ENCODE results near the gene SGSH.
"Not testable (repeated sequence)": the region's sequence is repeated elsewhere in the genome, so short reads cannot be mapped to it uniquely, and the experiment has no call there.

SGSH gene

GRCh38 chr17:80259457-80260068 lies 39.4 kb upstream of the SGSH start:
- Mint-ChIP-seq H3K9me3 (no peaks in the 10 kb centered on the region), H3K4me3 (peak overlapping the region; percentile 91), H3K4me1 (peaks cover 56% of the 10 kb centered on the region), H3K36me3 (no peaks in the 10 kb centered on the region), H3K27me3 (no peaks in the 10 kb centered on the region), H3K27ac (peak overlapping the region; percentile 98)

- peaks cover 63% of the 10 kb centered on the region for H3K4me1 Mint-ChIP-seq
- H3K9me3 Mint-ChIP-seq, H3K36me3 Mint-ChIP-seq, H3K27me3 Mint-ChIP-seq: not testable (repeated sequence)
- peak overlapping the region; percentile 98 for H3K27ac Mint-ChIP-seq
- peak overlapping the region; percentile 91 for H3K4me3 Mint-ChIP-seq
Observed at GRCh38 chr17:80258296-80258695, 38.2 kb upstream of the SGSH start.

GRCh38 chr17:80257716-80258213 lies 37.6 kb upstream of the SGSH start:
- H3K9me3 Mint-ChIP-seq: no peaks in the 10 kb centered on the region
- peak overlapping the region; percentile 98 for H3K27ac Mint-ChIP-seq
- H3K36me3 Mint-ChIP-seq: no peaks in the 10 kb centered on the region
- no peak overlapping the region for H3K4me3 Mint-ChIP-seq
- H3K27me3 Mint-ChIP-seq: no peaks in the 10 kb centered on the region
- H3K4me1 Mint-ChIP-seq: peaks cover 66% of the 10 kb centered on the region

- Mint-ChIP-seq H3K27me3 (no peaks in the 10 kb centered on the region), H3K9me3 (no peaks in the 10 kb centered on the region), H3K36me3 (no peaks in the 10 kb centered on the region), H3K4me1 (peaks cover 57% of the 10 kb centered on the region), H3K4me3 (no peak overlapping the region), H3K27ac (peak overlapping the region; percentile 35)
Observed at GRCh38 chr17:80256034-80256350, 35.9 kb upstream of the SGSH start.

GRCh38 chr17:80254396-80255251 lies 34.5 kb upstream of the SGSH start:
- H3K36me3 Mint-ChIP-seq: no peaks in the 10 kb centered on the region
- H3K27ac Mint-ChIP-seq: peak overlapping the region; percentile 98
- peak overlapping the region; percentile 61 for H3K4me3 Mint-ChIP-seq
- H3K9me3 Mint-ChIP-seq: no peaks in the 10 kb centered on the region
- peaks cover 54% of the 10 kb centered on the region for H3K4me1 Mint-ChIP-seq
- no peaks in the 10 kb centered on the region for H3K27me3 Mint-ChIP-seq

GRCh38 chr17:80253631-80254395 lies 33.7 kb upstream of the SGSH start:
- Mint-ChIP-seq H3K4me3 (no peak overlapping the region), H3K4me1 (peaks cover 46% of the 10 kb centered on the region), H3K36me3 (no peaks in the 10 kb centered on the region), H3K9me3 (no peaks in the 10 kb centered on the region), H3K27me3 (no peaks in the 10 kb centered on the region), H3K27ac (peak overlapping the region; percentile 98)

GRCh38 chr17:80252871-80253270 lies 32.7 kb upstream of the SGSH start:
- H3K27me3 Mint-ChIP-seq: no peaks in the 10 kb centered on the region
- no peaks in the 10 kb centered on the region for H3K36me3 Mint-ChIP-seq
- peak overlapping the region; percentile 65 for H3K27ac Mint-ChIP-seq
- no peak overlapping the region for H3K4me3 Mint-ChIP-seq
- H3K4me1 Mint-ChIP-seq: peaks cover 36% of the 10 kb centered on the region
- H3K9me3 Mint-ChIP-seq: no peaks in the 10 kb centered on the region

GRCh38 chr17:80251966-80252365 lies 31.8 kb upstream of the SGSH start:
- no peaks in the 10 kb centered on the region for H3K9me3 Mint-ChIP-seq
- H3K27ac Mint-ChIP-seq: peak overlapping the region; percentile 55
- no peaks in the 10 kb centered on the region for H3K36me3 Mint-ChIP-seq
- H3K4me3 Mint-ChIP-seq: no peak overlapping the region
- H3K4me1 Mint-ChIP-seq: peaks cover 30% of the 10 kb centered on the region
- H3K27me3 Mint-ChIP-seq: no peaks in the 10 kb centered on the region

- Mint-ChIP-seq H3K27ac (no peak overlapping the region), H3K36me3 (peaks cover 3% of the 10 kb centered on the region)
Observed at GRCh38 chr17:80248894-80249710, 29.0 kb upstream of the SGSH start.

GRCh38 chr17:80248001-80248893 lies 28.1 kb upstream of the SGSH start:
- Mint-ChIP-seq H3K27me3 (no peaks in the 10 kb centered on the region), H3K4me3 (no peak overlapping the region), H3K36me3 (peaks cover 3% of the 10 kb centered on the region), H3K4me1 (peaks cover 8% of the 10 kb centered on the region), H3K9me3 (no peaks in the 10 kb centered on the region), H3K27ac (no peak overlapping the region)

More at GRCh38 chr17:80248894-80249710, 29.0 kb upstream of the SGSH start:
- Mint-ChIP-seq H3K27me3 (no peaks in the 10 kb centered on the region), H3K9me3 (no peaks in the 10 kb centered on the region), H3K4me1 (peaks cover 16% of the 10 kb centered on the region), H3K4me3 (no peak overlapping the region)

- H3K27ac Mint-ChIP-seq: no peak overlapping the region
- peaks cover 1% of the 10 kb centered on the region for H3K4me1 Mint-ChIP-seq
- no peak overlapping the region for H3K4me3 Mint-ChIP-seq
- H3K36me3 Mint-ChIP-seq: peaks cover 3% of the 10 kb centered on the region
- H3K27me3 Mint-ChIP-seq: no peaks in the 10 kb centered on the region
- no peaks in the 10 kb centered on the region for H3K9me3 Mint-ChIP-seq
Observed at GRCh38 chr17:80247561-80247960, 27.4 kb upstream of the SGSH start.

GRCh38 chr17:80246726-80247125 lies 26.6 kb upstream of the SGSH start:
- H3K4me1 Mint-ChIP-seq: no peaks in the 10 kb centered on the region

GRCh38 chr17:80246266-80246681 lies 26.1 kb upstream of the SGSH start:
- H3K9me3 Mint-ChIP-seq: no peaks in the 10 kb centered on the region
- no peaks in the 10 kb centered on the region for H3K27me3 Mint-ChIP-seq
- H3K4me1 Mint-ChIP-seq: no peaks in the 10 kb centered on the region
- peaks cover 3% of the 10 kb centered on the region for H3K36me3 Mint-ChIP-seq
- no peak overlapping the region for H3K27ac Mint-ChIP-seq
- no peak overlapping the region for H3K4me3 Mint-ChIP-seq

More at GRCh38 chr17:80246726-80247125, 26.6 kb upstream of the SGSH start:
- H3K27ac Mint-ChIP-seq: no peak overlapping the region
- H3K4me3 Mint-ChIP-seq: no peak overlapping the region
- H3K27me3 Mint-ChIP-seq: no peaks in the 10 kb centered on the region
- no peaks in the 10 kb centered on the region for H3K9me3 Mint-ChIP-seq
- peaks cover 3% of the 10 kb centered on the region for H3K36me3 Mint-ChIP-seq

- no peaks in the 10 kb centered on the region for H3K9me3 Mint-ChIP-seq
- H3K4me3 Mint-ChIP-seq: no peak overlapping the region
- no peaks in the 10 kb centered on the region for H3K4me1 Mint-ChIP-seq
- H3K27ac Mint-ChIP-seq: no peak overlapping the region
- H3K36me3 Mint-ChIP-seq: peaks cover 3% of the 10 kb centered on the region
- no peaks in the 10 kb centered on the region for H3K27me3 Mint-ChIP-seq
Observed at GRCh38 chr17:80245566-80246265, 25.6 kb upstream of the SGSH start.

All from activated naive CD4-positive, alpha-beta T cell treated with anti-CD3 and anti-CD28 coated beads, Interleukin-2, amount 50 U/mL, for 24 hours (primary cell).